ENCODE results near the gene LY6G5C. TPM values are rescaled to one million over a fixed set of nuclear protein-coding genes. Genes with fewer than 3 reads are reported as not detected.

The LY6G5C gene
- total and polyA plus RNA-seq, 2 of the 13 experiments (the other 11 are each of a cell fraction or from before 2014, with no cell fraction given), result 0.33 to 0.55 TPM

DNA sequence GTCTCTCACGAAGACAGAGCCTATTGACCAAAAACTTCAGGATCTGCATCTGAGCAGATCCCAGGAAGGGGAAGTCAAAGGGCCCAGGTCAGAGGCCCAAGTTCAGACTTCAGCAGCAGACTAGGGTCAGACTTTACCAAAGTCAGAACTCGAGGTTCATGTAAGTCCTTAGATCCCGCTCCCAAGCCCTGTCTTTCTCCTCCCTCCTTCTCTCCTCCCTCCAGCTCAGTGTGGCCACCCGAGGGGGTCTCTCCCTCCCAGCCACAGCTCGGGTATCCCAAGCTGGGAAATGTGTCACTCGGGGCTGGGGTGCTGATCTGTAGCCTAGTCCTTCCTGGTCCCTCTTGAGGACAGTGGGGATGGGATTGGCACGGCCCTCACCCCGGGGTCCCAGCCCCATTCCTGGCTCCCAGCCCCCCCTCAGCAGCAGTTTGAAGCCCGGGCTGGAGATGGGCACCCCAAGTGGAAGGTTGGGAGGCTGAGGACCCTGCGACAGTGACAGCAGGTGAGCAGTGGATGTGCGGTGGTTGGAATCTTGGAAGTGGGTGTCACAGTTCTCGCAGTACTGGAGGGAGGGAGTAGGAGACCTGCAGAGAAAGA lies 18.6 kb downstream of the LY6G5C start (continued):
- TF ChIP-seq, protein P1, sequence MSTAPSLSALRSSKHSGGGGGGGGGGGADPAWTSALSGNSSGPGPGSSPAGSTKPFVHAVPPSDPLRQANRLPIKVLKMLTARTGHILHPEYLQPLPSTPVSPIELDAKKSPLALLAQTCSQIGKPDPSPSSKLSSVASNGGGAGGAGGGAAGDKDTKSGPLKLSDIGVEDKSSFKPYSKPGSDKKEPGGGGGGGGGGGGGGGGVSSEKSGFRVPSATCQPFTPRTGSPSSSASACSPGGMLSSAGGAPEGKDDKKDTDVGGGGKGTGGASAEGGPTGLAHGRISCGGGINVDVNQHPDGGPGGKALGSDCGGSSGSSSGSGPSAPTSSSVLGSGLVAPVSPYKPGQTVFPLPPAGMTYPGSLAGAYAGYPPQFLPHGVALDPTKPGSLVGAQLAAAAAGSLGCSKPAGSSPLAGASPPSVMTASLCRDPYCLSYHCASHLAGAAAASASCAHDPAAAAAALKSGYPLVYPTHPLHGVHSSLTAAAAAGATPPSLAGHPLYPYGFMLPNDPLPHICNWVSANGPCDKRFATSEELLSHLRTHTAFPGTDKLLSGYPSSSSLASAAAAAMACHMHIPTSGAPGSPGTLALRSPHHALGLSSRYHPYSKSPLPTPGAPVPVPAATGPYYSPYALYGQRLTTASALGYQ (CRISPR knock-in tag; IDR thresholded peaks at IDR 0.05), result no peak
- TF ChIP-seq POLR2A (IDR thresholded peaks at IDR 0.05; ENCODE audit: insufficient read depth in 1 of 2, low read depth in 2 of 2, low read length in 2 of 2), result 0 out of 4 replicates have a peak, but pooled peaks of 1 of the 2 experiments have one; percentile 0
- TF ChIP-seq GATAD1 (CRISPR knock-in tag; IDR thresholded peaks at IDR 0.05), result no peak
- peak; percentile 40; the same call in 1 of the 2 replicates for TF ChIP-seq SNAPC2 (CRISPR knock-in tag; IDR thresholded peaks at IDR 0.05)
- TF ChIP-seq, protein P2, sequence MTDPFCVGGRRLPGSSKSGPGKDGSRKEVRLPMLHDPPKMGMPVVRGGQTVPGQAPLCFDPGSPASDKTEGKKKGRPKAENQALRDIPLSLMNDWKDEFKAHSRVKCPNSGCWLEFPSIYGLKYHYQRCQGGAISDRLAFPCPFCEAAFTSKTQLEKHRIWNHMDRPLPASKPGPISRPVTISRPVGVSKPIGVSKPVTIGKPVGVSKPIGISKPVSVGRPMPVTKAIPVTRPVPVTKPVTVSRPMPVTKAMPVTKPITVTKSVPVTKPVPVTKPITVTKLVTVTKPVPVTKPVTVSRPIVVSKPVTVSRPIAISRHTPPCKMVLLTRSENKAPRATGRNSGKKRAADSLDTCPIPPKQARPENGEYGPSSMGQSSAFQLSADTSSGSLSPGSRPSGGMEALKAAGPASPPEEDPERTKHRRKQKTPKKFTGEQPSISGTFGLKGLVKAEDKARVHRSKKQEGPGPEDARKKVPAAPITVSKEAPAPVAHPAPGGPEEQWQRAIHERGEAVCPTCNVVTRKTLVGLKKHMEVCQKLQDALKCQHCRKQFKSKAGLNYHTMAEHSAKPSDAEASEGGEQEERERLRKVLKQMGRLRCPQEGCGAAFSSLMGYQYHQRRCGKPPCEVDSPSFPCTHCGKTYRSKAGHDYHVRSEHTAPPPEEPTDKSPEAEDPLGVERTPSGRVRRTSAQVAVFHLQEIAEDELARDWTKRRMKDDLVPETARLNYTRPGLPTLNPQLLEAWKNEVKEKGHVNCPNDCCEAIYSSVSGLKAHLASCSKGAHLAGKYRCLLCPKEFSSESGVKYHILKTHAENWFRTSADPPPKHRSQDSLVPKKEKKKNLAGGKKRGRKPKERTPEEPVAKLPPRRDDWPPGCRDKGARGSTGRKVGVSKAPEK (CRISPR knock-in tag; IDR thresholded peaks at IDR 0.05; ENCODE audit: borderline replicate concordance), result no peak
- TF ChIP-seq, protein P3, sequence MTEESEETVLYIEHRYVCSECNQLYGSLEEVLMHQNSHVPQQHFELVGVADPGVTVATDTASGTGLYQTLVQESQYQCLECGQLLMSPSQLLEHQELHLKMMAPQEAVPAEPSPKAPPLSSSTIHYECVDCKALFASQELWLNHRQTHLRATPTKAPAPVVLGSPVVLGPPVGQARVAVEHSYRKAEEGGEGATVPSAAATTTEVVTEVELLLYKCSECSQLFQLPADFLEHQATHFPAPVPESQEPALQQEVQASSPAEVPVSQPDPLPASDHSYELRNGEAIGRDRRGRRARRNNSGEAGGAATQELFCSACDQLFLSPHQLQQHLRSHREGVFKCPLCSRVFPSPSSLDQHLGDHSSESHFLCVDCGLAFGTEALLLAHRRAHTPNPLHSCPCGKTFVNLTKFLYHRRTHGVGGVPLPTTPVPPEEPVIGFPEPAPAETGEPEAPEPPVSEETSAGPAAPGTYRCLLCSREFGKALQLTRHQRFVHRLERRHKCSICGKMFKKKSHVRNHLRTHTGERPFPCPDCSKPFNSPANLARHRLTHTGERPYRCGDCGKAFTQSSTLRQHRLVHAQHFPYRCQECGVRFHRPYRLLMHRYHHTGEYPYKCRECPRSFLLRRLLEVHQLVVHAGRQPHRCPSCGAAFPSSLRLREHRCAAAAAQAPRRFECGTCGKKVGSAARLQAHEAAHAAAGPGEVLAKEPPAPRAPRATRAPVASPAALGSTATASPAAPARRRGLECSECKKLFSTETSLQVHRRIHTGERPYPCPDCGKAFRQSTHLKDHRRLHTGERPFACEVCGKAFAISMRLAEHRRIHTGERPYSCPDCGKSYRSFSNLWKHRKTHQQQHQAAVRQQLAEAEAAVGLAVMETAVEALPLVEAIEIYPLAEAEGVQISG (CRISPR knock-in tag; IDR thresholded peaks at IDR 0.05), result peak; percentile 26; the same call in 1 of the 2 replicates
- 0 out of 2 replicates have a peak, but pooled peaks have one; percentile 56 for TF ChIP-seq ZNF354B (CRISPR knock-in tag; IDR thresholded peaks at IDR 0.05)
- no peak for TF ChIP-seq PAWR (CRISPR knock-in tag; IDR thresholded peaks at IDR 0.05; ENCODE audit: borderline replicate concordance)
- TF ChIP-seq AGO1 (IDR thresholded peaks at IDR 0.05; ENCODE audit: low read depth, low read length, poor library complexity, severe bottlenecking), result peak; percentile 92
- TF ChIP-seq, protein P4, sequence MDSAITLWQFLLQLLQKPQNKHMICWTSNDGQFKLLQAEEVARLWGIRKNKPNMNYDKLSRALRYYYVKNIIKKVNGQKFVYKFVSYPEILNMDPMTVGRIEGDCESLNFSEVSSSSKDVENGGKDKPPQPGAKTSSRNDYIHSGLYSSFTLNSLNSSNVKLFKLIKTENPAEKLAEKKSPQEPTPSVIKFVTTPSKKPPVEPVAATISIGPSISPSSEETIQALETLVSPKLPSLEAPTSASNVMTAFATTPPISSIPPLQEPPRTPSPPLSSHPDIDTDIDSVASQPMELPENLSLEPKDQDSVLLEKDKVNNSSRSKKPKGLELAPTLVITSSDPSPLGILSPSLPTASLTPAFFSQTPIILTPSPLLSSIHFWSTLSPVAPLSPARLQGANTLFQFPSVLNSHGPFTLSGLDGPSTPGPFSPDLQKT (CRISPR knock-in tag; IDR thresholded peaks at IDR 0.05; ENCODE audit: borderline replicate concordance), result no peak
- no peak for TF ChIP-seq ZNF256 (CRISPR knock-in tag; conservative IDR thresholded peaks at IDR 0.05)
- TF ChIP-seq, protein P5, sequence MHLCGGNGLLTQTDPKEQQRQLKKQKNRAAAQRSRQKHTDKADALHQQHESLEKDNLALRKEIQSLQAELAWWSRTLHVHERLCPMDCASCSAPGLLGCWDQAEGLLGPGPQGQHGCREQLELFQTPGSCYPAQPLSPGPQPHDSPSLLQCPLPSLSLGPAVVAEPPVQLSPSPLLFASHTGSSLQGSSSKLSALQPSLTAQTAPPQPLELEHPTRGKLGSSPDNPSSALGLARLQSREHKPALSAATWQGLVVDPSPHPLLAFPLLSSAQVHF (CRISPR knock-in tag; IDR thresholded peaks at IDR 0.05), result no peak
- TF ChIP-seq POLR2G (IDR thresholded peaks at IDR 0.05; ENCODE audit: low read depth, low read length), result peak; percentile 48; the same call in 1 of the 2 replicates
- no peak for TF ChIP-seq REXO4 (CRISPR knock-in tag; IDR thresholded peaks at IDR 0.05; ENCODE audit: borderline replicate concordance)
- no peak for TF ChIP-seq ZC3H13 (CRISPR knock-in tag; IDR thresholded peaks at IDR 0.05)
- no peak for TF ChIP-seq MATR3 (CRISPR knock-in tag; IDR thresholded peaks at IDR 0.05)
- TF ChIP-seq, protein P6, sequence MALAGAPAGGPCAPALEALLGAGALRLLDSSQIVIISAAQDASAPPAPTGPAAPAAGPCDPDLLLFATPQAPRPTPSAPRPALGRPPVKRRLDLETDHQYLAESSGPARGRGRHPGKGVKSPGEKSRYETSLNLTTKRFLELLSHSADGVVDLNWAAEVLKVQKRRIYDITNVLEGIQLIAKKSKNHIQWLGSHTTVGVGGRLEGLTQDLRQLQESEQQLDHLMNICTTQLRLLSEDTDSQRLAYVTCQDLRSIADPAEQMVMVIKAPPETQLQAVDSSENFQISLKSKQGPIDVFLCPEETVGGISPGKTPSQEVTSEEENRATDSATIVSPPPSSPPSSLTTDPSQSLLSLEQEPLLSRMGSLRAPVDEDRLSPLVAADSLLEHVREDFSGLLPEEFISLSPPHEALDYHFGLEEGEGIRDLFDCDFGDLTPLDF (CRISPR knock-in tag; IDR thresholded peaks at IDR 0.05), result no peak
- TF ChIP-seq NFYC (CRISPR knock-in tag; IDR thresholded peaks at IDR 0.05), result no peak
